ENCODE measurements around the gene TALDO1.
A peak's percentile ranks its signal among the peaks of the same experiment; 100 is the strongest.

TALDO1 gene

GRCh38 chr11:788953-789940 lies 42.0 kb downstream of the TALDO1 start:
- no peak for DNase-seq

GRCh38 chr11:789943-790342 lies 42.7 kb downstream of the TALDO1 start, which contains the start of gene CEND1:
Gene CEND1 (minus strand): TSS chr11:790090. CDS start chr11:788576, 1,514 bp downstream.
- peak; percentile 74 for DNase-seq

GRCh38 chr11:790721-791564 lies 43.7 kb downstream of the TALDO1 start:
- DNase-seq = no peak

DNA sequence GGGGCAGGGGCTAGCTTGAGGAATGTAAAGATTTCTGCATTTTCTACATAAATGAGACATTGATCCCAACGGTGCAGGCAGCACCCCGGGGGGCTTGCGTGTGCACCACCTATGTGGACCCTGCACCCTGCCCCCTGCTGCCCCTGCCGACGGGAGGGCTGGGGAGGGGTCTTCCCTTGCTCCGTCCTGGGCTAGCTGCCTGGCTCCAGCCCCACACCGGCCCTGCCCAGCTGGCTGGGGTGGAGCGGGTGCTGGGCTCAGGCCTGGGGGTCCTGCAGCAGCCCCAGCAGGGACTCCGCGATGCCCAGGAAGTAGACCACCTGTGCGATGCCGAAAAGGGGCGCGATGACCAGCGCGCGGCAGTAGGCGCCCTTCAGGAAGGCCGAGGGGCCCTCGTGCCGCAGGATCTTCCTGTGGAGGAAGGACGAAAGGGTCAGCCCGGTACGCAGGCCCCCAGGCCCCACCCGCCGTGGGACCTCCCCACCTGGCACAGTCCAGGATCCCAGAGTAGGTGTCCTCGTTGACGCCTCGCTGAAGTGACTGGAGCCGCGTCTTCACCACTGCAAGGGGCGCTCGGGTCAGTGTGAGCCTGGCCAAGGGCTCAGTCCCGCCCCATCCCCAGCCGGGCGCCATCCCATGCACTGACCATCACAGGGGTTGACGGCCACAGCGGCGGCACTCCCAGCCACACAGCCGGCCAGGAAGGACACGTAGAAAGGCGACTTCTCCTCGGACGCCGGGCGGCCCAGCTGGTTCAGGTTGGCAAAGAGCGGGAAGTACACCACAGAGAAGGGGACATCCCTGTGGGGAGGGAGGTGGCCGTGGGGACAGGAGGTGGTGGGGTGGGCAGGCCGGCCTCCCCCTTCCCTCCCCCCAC lies 44.6 kb downstream of the TALDO1 start:
- no peak for DNase-seq

GRCh38 chr11:792535-792821 lies 45.2 kb downstream of the TALDO1 start:
- no peak for DNase-seq

DNA sequence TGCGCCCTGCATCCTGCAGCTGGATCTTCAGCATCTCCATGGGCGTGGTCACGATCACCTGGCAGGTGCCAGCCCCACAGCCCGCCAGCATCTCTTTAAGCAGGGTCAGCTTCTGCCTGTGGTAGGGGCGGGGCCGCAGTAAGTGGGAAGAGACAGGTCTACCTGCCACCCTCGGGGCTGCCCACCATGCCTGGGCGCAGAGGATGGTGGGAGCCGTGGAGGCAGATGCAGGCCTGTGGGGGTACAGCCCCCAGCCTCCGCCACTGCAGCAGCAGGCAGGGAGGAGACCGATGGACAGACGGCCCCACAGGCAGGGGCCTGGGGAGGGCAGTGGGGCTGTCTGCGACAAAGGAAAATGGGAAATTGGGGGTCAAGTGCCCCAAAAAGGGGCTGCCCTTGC lies 45.6 kb downstream of the TALDO1 start:
- no peak for DNase-seq

GRCh38 chr11:793556-793955 lies 46.3 kb downstream of the TALDO1 start:
- no peak for DNase-seq

DNA sequence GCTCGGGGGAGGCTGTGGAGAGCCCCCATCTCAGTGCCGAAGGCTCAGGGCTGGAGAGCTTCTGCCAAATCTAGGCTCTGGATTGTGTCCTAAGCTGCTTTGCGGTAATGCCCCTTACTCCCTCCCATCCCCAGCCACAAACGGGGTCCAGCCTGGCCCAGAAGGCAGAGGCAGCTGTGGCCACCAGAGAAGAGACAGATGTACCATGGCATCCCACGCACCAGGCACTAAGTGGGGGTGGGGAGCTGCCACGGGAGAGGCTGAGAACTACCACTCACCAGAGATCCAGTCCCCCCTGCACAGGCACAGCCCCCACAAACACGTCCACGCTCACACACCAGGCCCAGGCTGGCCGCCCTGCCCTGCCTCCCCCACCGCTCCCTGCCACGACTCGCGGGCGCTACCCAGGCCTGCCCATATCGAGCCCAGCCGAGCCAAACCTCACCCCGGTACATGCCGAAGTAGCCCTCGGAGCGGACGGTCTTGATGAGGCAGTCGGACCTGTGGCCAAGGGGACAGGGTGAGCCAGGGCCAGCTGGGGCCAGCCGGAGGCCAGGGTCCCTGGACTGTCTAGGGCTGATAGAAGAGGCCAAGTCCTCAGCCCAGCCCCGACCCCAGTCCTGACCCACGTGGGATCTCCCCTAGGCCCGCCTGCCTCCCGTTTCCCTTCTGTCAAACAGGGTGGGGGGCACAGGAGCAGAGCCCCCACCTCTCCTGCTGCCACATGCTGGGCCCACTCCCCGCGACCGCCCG lies 46.9 kb downstream of the TALDO1 start:
- no peak for DNase-seq

GRCh38 chr11:794766-795633 lies 47.7 kb downstream of the TALDO1 start:
- DNase-seq = no peak

DNA sequence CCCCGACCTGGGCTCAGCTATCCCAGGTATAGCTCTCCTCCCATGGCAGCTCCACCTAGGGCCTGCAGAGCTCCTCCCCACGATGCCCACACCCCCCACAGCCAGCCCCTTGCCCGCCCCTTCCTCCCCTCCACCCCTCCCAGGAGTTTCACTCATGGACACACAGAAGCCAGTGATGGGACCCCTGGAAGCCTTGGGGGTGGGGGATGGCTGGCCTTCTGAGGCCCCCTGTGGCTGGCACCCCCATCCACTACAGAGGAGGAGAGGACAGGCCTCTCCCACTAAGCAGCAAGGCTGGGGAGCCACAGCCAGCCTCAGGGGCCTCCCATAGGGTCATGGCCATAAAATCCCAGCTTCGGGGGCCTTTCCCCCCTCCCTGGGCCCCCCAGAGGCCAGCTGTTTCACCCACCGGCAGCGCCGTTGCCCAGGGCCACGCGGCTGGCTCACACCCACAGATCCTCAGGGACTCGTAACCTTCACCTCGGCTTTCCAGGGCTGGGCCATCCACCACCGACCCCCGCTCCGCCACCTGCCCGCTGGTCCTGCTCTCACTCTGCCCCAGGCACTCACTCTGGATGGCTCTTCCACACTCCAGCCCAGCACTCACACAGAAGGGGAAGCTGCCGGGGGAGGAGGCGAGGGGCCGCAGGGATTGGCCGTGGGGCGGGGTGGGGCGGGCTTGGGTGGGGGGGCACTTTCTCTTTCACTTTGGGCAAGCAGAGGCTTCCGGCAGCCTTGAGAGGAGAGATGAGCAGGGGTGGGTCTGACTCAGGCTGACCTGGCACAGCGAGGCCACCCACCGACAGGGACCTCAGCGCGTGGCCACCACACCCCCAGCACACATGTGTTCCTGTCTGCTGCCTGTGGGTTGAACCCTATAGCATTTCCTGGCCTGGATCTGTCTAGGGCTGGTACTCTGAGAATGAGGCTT lies 48.6 kb downstream of the TALDO1 start:
- peak; percentile 92 for DNase-seq

GRCh38 chr11:796565-797295 lies 49.5 kb downstream of the TALDO1 start:
- no peak for DNase-seq

DNA sequence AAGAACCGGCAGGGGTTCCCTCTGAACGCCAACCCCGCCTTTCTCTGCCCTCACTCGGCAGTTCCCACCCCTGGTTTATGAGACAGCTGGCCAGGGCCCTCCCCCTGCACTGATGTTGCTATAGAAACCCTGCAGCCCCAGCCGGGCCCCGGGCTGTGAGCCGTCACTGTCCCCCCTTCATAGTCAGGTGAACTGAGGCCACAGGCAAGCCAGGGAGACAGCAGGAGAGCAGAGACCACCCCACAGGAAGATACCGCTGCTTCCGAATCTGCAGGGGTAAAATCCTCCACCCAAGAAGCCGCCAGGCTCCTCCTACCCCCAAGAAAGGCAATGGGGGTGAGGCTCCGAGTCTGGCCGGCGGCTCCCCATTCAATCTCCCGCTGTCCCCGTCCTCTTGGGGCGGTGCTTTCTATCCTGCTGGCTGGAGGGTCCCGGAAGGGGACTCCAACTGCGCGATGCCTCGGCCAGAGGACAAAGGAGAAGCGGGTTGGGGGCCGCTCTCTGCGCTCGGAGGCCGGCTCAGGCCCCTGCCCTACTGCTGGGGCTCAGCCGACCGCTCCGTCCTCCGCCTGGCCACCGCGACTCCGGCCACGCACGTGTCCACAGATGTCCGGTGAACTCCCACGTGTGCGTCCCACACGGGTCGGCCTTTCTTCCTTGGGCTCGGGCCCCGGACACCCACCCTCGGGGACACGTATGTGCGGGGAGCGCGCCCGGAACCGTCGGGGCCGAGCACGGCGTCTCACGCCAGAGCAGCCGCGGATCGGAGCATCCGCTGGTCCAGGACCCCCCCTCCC lies 50.2 kb downstream of the TALDO1 start:
- DNase-seq = peak; percentile 83

DNA sequence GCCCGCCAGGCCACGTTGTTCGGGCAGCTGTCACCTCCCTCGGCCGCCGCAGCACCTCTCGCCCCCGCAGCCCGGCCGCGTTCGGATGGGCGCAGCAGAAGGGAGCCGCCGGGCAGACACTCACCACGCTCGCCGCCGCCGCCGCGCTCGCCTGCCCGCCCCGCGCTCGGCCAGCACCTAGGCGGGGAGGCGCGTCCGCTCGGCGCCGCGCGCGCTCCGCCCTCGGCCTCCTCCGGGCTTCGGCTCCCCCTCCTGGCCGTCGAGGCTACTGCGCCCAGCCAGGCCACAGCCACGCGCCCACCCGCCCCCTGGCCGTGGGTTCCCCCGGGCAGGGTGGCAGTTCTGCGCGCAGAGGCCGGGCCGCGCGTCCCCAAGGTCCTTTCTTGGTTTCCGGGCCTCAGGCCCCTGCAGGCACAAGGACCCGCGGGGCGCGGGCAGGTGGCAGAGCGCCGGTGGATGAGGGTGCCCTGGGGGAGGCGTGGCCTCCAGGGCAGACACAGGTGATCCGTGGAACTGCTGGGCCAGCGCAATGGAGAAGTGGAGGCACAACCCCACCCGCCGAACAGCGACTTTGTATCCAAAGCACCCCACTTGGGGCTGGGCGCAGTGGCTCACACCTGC lies 50.9 kb downstream of the TALDO1 start, which contains the start of gene SLC25A22:
Gene SLC25A22, minus strand, starts transcription at position 189 of the 621 bp plus-strand sequence. CDS start 3,275 bp downstream, outside the sequence.
- peak; percentile 89 for DNase-seq

DNA sequence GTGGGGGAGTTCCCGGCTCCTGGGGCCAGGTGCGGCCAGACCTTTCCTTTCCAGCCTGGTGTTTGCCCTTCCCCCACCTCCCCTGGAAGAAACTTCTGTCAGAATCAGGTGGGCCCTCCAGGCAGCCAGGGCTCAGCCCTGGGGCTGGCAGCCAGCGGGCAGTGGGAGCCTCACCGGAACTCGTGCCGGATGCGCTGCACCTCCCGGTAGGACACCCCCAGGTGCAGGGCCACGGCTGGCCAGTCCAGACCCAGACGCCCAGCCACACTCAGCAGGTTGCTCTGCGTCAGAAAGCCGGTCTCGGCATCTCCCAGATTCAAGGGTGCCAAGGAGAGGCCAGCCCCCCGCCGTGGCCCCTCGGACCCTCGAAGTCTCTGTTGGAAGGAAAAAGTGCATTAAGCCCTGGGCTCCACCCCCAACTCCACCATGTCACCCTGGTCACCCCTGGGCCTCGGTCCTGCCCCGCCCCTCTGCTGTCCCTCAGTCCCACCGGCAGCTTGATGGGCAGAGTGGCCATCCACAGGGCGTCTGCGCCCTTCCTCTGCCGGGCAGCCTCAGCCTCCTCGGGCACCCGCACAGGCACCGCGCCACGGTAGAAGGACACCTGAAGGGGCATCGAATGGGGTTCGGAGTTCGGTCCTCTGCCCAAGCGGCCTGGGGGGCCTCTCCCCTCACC lies 52.5 kb downstream of the TALDO1 start:
- no peak for DNase-seq

- DNase-seq = no peak
These were observed 53.2 kb downstream of the TALDO1 start for GRCh38 chr11:800473-800872.

- no peak for DNase-seq
These were observed 54.0 kb downstream of the TALDO1 start for GRCh38 chr11:801097-801780.

Data from activated CD4-positive, alpha-beta T cell treated with anti-CD3 and anti-CD28 coated beads, Interleukin-10, Interleukin-2, amounts not matched to agents 100 ng/mL and 50 ng/mL, durations not matched to agents 16 hours and 8 hours (primary cell).